GM12878 (cell line): ENCODE measurements around the gene BHLHE41. TPM values are rescaled to one million over a fixed set of nuclear protein-coding genes. Genes with fewer than 3 reads are reported as not detected.

Source experiments
- ATAC-seq: fragments of 200-7000 bp; cut with Tn5 transposase; 3 replicates; pipeline ENCODE4 v1.9.1; 2020; ENCODE audit warnings: mild to moderate bottlenecking, moderate library complexity
- BruUV-seq: library from RNA; stranded (reverse); fragments of 400-500 nt; replicated peaks from 2 replicates; lab custom pipeline; 2021; lab: Mats Ljungman, UMichigan
- CTCF ChIA-PET: fragments of 300-600 bp; sonication (Branson Sonifier 250); formaldehyde crosslinking; extraction: SDS; loops from one replicate; lab custom pipeline; 2021; ENCODE audit warnings: inconsistent platforms; lab: Yijun Ruan, JAX
- POLR2A ChIA-PET: fragments of 350-600 bp; formaldehyde crosslinking; extraction: SDS; loops from one replicate; lab custom pipeline; 2021; ENCODE audit warnings: inconsistent platforms; lab: Charles Lee
- RAD21 ChIA-PET: fragments of 300-600 bp; sonication (Branson Sonifier 250); formaldehyde crosslinking; loops from one replicate; lab custom pipeline; 2023; ENCODE audit warnings: antibody characterized with exemption; ENCODE audit not compliant: unreplicated experiment; lab: Charles Lee
- SMC1A ChIA-PET: fragments of 300-600 bp; sonication (Branson Sonifier 250); formaldehyde crosslinking; loops from one replicate; lab custom pipeline; 2023; ENCODE audit not compliant: unreplicated experiment, uncharacterized antibody; lab: Charles Lee
- DNase-seq: peaks from one replicate; pipeline ENCODE4 v3.0.0-alpha.2; 2011; ENCODE audit warnings: low read depth, low spot score
- FAIRE-seq: peaks from 3 replicates; lab custom pipeline; 2011; peaks lifted over from hg19 to GRCh38; lab: Jason Lieb, UNC
- H2AFZ ChIP-seq: 2 replicates; pipeline ENCODE4 v1.6.0; 2011; ENCODE audit warnings: low read depth, low read length, control low read depth; ENCODE audit not compliant: control insufficient read depth
- H3K27ac ChIP-seq: 2 replicates; pipeline ENCODE4 v1.5.1; 2011; ENCODE audit warnings: control low read depth; ENCODE audit not compliant: control insufficient read depth, insufficient read depth
- H3K27me3 ChIP-seq, 2 experiments: replicated peaks in 1 of 2; 2 replicates each; pipeline versions ENCODE4 v1.6.0 to v1.6.1; 2011; ENCODE audit warnings: low read length in 1 of 2; ENCODE audit not compliant: control insufficient read depth in 2 of 2, insufficient read depth in 2 of 2
- H3K36me3 ChIP-seq, 2 experiments: 2 replicates each; pipeline ENCODE4 v1.5.1; 2011; ENCODE audit warnings: low read length in 1 of 2; ENCODE audit not compliant: control insufficient read depth in 2 of 2, insufficient read depth in 2 of 2
- H3K4me1 ChIP-seq: 2 replicates; pipeline ENCODE4 v1.6.1; 2011; ENCODE audit warnings: mild to moderate bottlenecking, low read length, moderate library complexity, mixed read lengths; ENCODE audit not compliant: control insufficient read depth, insufficient read depth
- H3K4me2 ChIP-seq: 2 replicates; pipeline ENCODE4 v1.6.0; 2011; ENCODE audit warnings: control low read depth; ENCODE audit not compliant: control insufficient read depth, insufficient read depth
- H3K4me3 ChIP-seq: fragments of 200-600 bp; sonication (generic); 2 replicates; pipeline ENCODE4 v1.5.1; 2016
- H3K79me2 ChIP-seq: 2 replicates; pipeline ENCODE4 v1.6.0; 2011; ENCODE audit warnings: low read length; ENCODE audit not compliant: control insufficient read depth, insufficient read depth
- H3K9ac ChIP-seq: 2 replicates; pipeline ENCODE4 v1.8.0; 2011; ENCODE audit warnings: low read length, control low read depth, mixed read lengths; ENCODE audit not compliant: control insufficient read depth, insufficient read depth
- H3K9me3 ChIP-seq: replicated peaks from 3 replicates; pipeline ENCODE4 v1.5.1; 2011; ENCODE audit warnings: mild to moderate bottlenecking, low read length; ENCODE audit not compliant: control insufficient read depth, insufficient read depth
- H4K20me1 ChIP-seq: 2 replicates; pipeline ENCODE4 v1.6.0; 2011; ENCODE audit not compliant: control insufficient read depth, insufficient read depth
- SUZ12 ChIP-seq: fragments of 200-600 bp; sonication (generic); IDR thresholded peaks from one replicate; pipeline ENCODE4 v1.6.1; 2018; ENCODE audit warnings: antibody characterized with exemption, mild to moderate bottlenecking; ENCODE audit not compliant: unreplicated experiment
- TCF7 ChIP-seq: IDR thresholded peaks from 2 replicates; pipeline ENCODE4 v1.6.1; 2014; ENCODE audit warnings: antibody characterized with exemption, borderline replicate concordance
- in situ Hi-C: fragments of 300-500 bp; cut with MboI; formaldehyde crosslinking; loops from 9 replicates; pipeline ENCODE4 v1.14.3; 2018; ENCODE audit warnings: mixed read lengths
- intact Hi-C: fragments of 100-400 bp; cut with micrococcal nuclease; formaldehyde crosslinking; loops from one replicate; pipeline ENCODE4 v1.14.2; 2022; ENCODE audit not compliant: unreplicated experiment
- polyA plus RNA-seq, 11 experiments: library from polyadenylated mRNA; depleted of rRNA in 4 of 11; unstranded in 6 of 11; stranded (reverse) in 5 of 11; fragments of >200 nt; fragmentation: Nextera tagmentation in 4 of 11; fragmentation: Illumina TruSeq in 1 of 11; extraction: Ambion mirVana in 4 of 11; extraction: Trizol in 1 of 11; gene quantifications; 1 replicate in 1 of 11; 2 replicates in 10 of 11; pipeline versions ENCODE4 v1.2.1 to v1.2.3, GENCODE V29; 2011 to 2016; ENCODE audit warnings: inconsistent platforms in 2 of 11, missing spikeins in 2 of 11, low read depth in 1 of 11
- total RNA-seq, 4 experiments: library from RNA; depleted of rRNA in 3 of 4; stranded (reverse); fragments of >200 nt in 3 of 4; fragmentation: Illumina TruSeq in 1 of 4; extraction: Trizol in 1 of 4; gene quantifications; 2 replicates each; pipeline versions ENCODE4 v1.2.1 to v1.2.3, GENCODE V29; 2013 to 2021
- TF ChIP-seq, protein P1 (sequence below): fragments of 450-650 bp; IDR thresholded peaks from 2 replicates; pipeline ENCODE4 v1.6.1; 2018; ENCODE audit warnings: borderline replicate concordance, mild to moderate bottlenecking; ENCODE audit not compliant: partially characterized antibody
- TF ChIP-seq, protein P2 (sequence below): IDR thresholded peaks from 2 replicates; pipeline ENCODE4 v1.6.1; 2012; ENCODE audit warnings: low read depth, low read length, improper control_type of control experiment

Gene BHLHE41
- total and polyA plus RNA-seq, 10 of the 15 experiments (the other 5 are each of a cell fraction or from before 2014, with no cell fraction given) = 0.02 to 1.5 (median 0.07) TPM; not detected in 3

DNA sequence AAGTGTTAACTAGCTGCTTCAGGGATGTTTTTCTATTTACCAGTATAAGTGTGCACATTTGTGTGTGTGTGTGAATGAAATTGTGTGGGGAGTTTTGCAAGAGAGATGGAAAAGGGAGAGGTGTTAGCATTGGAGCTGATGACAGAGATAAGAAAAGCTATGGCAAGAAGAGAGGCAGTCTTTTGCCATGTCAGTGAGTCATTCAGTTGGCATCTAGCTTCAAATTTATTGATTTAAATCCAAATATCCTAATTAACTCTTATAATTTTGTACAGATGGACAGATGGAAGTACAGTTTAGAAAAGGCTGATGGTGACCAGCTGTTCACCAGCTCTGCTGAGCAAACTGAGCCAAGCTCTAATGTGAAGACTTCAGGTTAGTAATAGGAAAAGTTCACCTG, 3.3 kb upstream of the BHLHE41 start:
- TF ChIP-seq TCF7 (no peak), SUZ12 (no peak)
- TF ChIP-seq, protein P1, sequence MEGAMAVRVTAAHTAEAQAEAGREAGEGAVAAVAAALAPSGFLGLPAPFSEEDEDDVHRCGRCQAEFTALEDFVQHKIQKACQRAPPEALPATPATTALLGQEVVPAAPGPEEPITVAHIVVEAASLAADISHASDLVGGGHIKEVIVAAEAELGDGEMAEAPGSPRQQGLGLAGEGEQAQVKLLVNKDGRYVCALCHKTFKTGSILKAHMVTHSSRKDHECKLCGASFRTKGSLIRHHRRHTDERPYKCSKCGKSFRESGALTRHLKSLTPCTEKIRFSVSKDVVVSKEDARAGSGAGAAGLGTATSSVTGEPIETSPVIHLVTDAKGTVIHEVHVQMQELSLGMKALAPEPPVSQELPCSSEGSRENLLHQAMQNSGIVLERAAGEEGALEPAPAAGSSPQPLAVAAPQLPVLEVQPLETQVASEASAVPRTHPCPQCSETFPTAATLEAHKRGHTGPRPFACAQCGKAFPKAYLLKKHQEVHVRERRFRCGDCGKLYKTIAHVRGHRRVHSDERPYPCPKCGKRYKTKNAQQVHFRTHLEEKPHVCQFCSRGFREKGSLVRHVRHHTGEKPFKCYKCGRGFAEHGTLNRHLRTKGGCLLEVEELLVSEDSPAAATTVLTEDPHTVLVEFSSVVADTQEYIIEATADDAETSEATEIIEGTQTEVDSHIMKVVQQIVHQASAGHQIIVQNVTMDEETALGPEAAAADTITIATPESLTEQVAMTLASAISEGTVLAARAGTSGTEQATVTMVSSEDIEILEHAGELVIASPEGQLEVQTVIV = no peak
- TF ChIP-seq, protein P2, sequence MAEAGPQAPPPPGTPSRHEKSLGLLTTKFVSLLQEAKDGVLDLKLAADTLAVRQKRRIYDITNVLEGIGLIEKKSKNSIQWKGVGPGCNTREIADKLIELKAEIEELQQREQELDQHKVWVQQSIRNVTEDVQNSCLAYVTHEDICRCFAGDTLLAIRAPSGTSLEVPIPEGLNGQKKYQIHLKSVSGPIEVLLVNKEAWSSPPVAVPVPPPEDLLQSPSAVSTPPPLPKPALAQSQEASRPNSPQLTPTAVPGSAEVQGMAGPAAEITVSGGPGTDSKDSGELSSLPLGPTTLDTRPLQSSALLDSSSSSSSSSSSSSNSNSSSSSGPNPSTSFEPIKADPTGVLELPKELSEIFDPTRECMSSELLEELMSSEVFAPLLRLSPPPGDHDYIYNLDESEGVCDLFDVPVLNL = no peak
- Histone ChIP-seq H3K9ac (no peak overlapping the region), H3K27ac (no peak overlapping the region), H2AFZ (no peak overlapping the region), H3K27me3 (peaks cover 10 to 33% of the 10 kb centered on the region in 2 experiments), H3K4me3 (no peak overlapping the region), H3K4me2 (no peak overlapping the region), H3K36me3 (no peaks in the 10 kb centered on the region), H3K79me2 (no peaks in the 10 kb centered on the region), H3K4me1 (peaks cover 11% of the 10 kb centered on the region), H3K9me3 (no peaks in the 10 kb centered on the region; the same call in 2 of the 3 replicates), H4K20me1 (no peaks in the 10 kb centered on the region)
- ChIA-PET SMC1A (interaction anchor here (0.8 to 2.7 kb wide), 21 partner anchors 9 to 524 kb away, joined by 3 to 16 read pairs (median 5); partner anchors contain the start of gene SSPN), RAD21 (interaction anchor here (0.8 to 2.6 kb wide), 9 partner anchors 9 to 345 kb away, joined by 3 to 13 read pairs (median 4); no protein-coding TSS in a partner anchor), CTCF (interaction anchor here (0.7 to 2.0 kb wide), 6 partner anchors 9 to 170 kb away, joined by 3 to 15 read pairs (median 4); no protein-coding TSS in a partner anchor), POLR2A (interaction anchor here (0.7 to 2.1 kb wide), 4 partner anchors 12 to 147 kb away, joined by 3 to 9 read pairs (median 6); no protein-coding TSS in a partner anchor)
- no TSS peak for BruUV-seq
- no peak for DNase-seq
- no peak for ATAC-seq
- in situ Hi-C loops = no loop called here
- intact Hi-C loops = no loop called here
- no peak for FAIRE-seq
